GM12872 (cell line): ENCODE data around the gene TBX18.

ENCODE experiments used
- TF ChIP-seq, protein P1 (sequence below): IDR thresholded peaks from 3 replicates; pipeline ENCODE4 v1.5.1; 2011; ENCODE audit warnings: low read depth, mild to moderate bottlenecking, low read length, moderate library complexity; ENCODE audit not compliant: insufficient read depth

Gene TBX18

DNA sequence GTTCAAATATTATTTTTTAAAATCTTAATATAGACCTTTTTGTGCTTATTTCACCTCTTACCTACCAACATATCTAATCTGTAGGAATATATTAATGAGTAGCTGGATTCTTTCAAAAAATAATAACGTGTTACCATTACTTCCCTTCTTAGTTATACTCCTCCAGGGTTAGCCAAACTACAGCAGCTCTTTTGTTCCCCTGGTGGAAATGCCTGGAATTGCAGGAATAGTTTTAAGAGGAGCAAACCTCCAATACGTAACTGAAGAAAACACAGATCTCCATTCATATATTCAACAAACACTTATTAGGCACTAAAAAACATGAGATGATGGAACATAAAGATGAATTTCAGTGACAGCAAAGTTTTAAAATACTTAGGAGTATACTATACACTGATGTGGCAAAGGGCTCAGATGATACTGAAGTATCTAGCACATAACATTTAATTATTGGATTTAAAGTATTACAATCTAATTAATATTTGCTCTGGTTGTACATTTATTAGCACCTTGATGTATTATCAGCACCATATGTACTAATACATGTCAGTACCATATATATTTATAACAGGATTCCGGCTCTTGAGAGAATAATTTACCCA is 78.3 kb downstream of the TBX18 start:
- TF ChIP-seq, protein P1, sequence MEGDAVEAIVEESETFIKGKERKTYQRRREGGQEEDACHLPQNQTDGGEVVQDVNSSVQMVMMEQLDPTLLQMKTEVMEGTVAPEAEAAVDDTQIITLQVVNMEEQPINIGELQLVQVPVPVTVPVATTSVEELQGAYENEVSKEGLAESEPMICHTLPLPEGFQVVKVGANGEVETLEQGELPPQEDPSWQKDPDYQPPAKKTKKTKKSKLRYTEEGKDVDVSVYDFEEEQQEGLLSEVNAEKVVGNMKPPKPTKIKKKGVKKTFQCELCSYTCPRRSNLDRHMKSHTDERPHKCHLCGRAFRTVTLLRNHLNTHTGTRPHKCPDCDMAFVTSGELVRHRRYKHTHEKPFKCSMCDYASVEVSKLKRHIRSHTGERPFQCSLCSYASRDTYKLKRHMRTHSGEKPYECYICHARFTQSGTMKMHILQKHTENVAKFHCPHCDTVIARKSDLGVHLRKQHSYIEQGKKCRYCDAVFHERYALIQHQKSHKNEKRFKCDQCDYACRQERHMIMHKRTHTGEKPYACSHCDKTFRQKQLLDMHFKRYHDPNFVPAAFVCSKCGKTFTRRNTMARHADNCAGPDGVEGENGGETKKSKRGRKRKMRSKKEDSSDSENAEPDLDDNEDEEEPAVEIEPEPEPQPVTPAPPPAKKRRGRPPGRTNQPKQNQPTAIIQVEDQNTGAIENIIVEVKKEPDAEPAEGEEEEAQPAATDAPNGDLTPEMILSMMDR, result peak; percentile 62

DNA sequence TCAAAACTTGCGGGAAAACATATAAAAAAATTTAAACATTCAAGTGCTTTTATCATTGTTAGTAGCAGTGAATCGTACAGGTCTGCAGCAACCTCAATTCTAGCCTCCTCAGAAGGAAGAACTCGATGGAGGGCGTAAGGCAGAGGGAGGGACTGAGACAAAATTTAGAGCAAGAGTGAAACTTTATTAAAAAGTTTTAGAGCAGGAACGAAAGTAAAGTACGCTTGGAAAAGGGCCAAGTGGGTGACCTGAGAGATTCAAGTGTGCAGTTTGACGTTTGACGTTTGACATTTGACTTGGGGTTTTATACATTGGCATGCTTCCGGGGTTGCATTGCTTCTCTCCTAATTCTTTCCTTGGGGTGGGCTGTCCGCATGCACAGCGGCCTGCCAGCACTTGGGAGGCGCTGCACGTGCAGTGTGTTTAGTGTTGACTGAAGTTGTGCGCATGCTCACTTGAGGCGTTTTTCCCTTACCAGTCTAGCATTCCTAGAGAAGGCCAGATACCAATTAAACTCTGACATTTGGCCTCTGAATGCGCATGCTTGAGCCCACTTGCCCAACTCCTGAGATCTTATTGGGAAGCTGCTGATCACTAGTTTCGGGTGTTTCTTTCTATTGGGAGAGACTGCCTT is 82.6 kb downstream of the TBX18 start:
- TF ChIP-seq, protein P1, result no peak

DNA sequence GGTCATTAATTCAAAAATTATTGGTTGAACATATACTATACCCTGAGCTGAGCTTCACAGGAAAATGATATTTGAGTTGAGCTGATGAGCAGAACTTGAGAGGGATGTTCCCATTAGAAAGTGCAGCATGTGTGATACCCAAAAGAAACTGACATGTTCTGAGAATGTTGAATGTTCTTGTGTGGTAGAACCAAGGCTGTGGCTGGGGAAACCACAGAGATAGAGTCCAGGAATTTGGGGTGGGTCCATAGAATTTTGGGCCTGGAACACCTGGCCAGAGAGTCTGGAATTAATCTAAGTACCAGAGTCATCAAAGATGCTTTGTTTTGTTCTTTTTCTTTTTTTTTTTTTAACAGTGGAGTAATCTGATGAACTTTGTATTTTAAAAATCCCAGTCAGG is 88.7 kb downstream of the TBX18 start:
- TF ChIP-seq, protein P1, result no peak

DNA sequence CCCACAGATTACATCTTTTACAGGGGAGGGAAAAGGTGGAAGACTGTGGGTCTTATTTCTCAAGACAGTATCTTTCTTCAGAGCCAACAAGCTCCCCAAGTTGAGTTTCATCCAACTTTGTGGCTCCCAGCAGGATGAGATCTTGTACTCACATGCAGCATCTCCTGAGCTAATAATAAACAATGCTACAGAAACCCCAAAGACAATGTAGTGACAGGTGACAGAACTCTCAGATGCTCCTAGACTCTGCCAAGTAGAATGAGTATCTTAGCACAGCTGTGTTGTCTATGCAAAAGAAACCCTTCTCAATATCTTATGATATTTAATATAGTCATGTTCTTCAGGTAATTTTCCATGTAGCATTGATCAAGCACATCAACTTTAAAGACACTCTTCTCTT is 90.0 kb downstream of the TBX18 start:
- TF ChIP-seq, protein P1, result no peak

DNA sequence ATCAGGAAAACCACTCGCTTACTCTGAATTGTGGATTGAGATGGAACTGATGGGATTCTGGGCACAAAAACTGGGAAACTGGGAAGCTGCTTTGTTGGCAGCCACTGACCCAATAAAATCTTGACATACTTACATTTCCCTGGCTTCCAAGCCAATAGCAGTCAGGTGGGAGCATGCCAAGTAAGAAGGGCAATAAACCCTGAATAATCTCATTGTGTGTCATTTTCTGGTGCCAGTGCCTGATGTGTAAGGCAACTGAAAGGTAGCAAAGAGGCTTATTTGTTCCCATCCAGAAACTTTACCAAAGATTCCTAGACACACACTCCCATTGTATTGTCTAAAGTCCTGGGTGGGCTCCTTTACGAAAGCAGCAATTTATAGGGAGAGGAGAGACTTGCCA is 93.2 kb downstream of the TBX18 start:
- TF ChIP-seq, protein P1, result no peak

DNA sequence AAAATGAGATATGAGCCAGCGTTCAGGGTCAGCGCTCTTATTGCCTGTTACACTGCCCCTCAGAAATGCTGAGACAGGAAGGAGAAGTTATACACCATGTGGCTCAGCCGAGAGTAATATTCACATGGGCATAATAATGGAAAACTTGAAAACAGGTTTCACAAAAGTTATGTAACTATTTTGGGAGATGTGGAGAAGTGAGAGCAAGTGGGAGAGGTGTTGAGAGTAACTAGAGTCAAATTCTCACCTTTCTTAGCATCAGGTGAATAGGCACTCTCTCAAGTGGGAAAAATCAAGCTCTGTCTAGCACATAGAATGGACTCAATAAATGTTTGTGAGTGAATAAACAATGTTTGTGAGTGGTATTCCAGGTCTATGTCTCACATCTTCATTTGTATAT is 94.5 kb downstream of the TBX18 start:
- TF ChIP-seq, protein P1, result no peak

DNA sequence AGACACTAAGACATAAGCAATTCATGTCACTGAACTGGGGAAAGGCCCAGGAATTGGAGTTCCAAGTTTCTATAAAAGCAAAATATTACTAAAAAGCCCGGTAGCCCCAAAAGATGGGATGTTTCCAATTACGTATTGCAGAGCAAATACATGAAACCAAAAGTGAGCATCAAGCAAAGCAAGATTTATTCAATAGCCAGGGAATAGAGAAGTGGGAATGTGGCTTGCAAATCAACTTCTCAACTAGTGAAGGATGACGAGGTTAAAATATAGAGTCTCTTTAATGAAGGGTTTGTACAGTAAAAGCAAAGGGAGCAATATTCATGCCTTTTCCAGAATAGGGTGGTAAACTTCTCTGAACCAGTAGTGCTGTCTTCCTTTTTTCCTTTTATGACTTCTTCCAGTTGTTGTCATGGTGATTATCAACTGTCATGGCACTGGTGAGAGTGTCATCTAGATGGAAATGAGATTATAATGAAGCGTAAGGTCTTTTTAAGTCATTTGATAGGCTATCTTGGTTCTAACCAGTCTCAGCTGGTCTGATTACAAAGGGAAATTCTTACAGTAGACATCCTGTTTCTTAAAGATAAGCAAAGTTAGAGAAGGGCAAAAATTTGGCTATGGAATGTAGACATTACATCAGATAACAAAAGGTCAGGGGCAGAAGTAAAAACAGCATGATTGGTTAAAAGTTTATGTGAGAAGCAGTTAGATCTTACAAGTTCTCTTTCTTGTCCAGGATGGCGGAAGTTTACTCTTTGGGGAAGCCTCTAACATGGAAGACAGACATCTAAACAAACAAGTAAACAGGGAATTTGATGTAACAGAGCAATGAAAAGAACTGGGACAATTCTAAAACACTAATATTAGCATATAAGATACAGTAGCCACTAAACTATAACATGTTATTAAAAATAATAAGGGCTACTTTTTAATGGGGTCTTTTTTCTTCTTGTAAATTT is 96.9 kb downstream of the TBX18 start:
- TF ChIP-seq, protein P1, result no peak
